Activated CD4-positive, alpha-beta T cell treated with anti-CD3 and anti-CD28 coated beads, Interleukin-2, amount 10 ng/mL, durations not matched to agents 7 days and 5 days (primary cell): ENCODE data around the gene NF2. TPM values are rescaled to one million over a fixed set of nuclear protein-coding genes. Genes with fewer than 3 reads are reported as not detected.

Source experiments
- CTCF ChIA-PET: fragments of 350-600 bp; sonication (Branson Sonifier 250); formaldehyde crosslinking; loops from one replicate; lab custom pipeline; 2021; ENCODE audit warnings: antibody characterized with exemption; lab: Charles Lee
- POLR2A ChIA-PET: fragments of 350-600 bp; sonication (Branson Sonifier 250); formaldehyde crosslinking; loops from one replicate; lab custom pipeline; 2021; ENCODE audit warnings: antibody characterized with exemption; lab: Charles Lee
- DNase-seq: peaks from one replicate; pipeline ENCODE4 v3.0.0-alpha.2; 2020
- H3K27ac Mint-ChIP-seq: one replicate; pipeline ENCODE4 v1.8.0; 2021; ENCODE audit warnings: mild to moderate bottlenecking, moderate library complexity, mixed read lengths
- H3K27me3 Mint-ChIP-seq: one replicate; pipeline ENCODE4 v1.8.0; 2021; ENCODE audit warnings: mixed read lengths
- H3K36me3 Mint-ChIP-seq: one replicate; pipeline ENCODE4 v1.8.0; 2021; ENCODE audit warnings: low read depth, mixed read lengths
- H3K4me1 Mint-ChIP-seq: one replicate; pipeline ENCODE4 v1.8.0; 2021; ENCODE audit warnings: mixed read lengths
- H3K4me3 Mint-ChIP-seq: one replicate; pipeline ENCODE4 v1.8.0; 2021; ENCODE audit warnings: mild to moderate bottlenecking, moderate library complexity, mixed read lengths
- H3K9me3 Mint-ChIP-seq: one replicate; pipeline ENCODE4 v1.8.0; 2021; ENCODE audit warnings: mixed read lengths
- total RNA-seq, 2 experiments: library from RNA; stranded (reverse); gene quantifications; one replicate each; pipeline ENCODE4 v1.2.3, GENCODE V29; 2021

NF2 gene
- total RNA-seq, 2 experiments from 2014 or later: 56.7 to 57.2 TPM

- H3K36me3 Mint-ChIP-seq: peaks cover 6% of the 10 kb centered on the region
- DNase-seq: no peak
- no peak overlapping the region for H3K27ac Mint-ChIP-seq
- ChIA-PET POLR2A (no interaction called here), CTCF (interaction anchor here (1.0 to 1.8 kb wide), 3 partner anchors 10 to 125 kb away, joined by 3 to 7 read pairs (median 3); no protein-coding TSS in a partner anchor)
- no peaks in the 10 kb centered on the region for H3K4me1 Mint-ChIP-seq
- no peak overlapping the region for H3K4me3 Mint-ChIP-seq
- H3K27me3 Mint-ChIP-seq: no peaks in the 10 kb centered on the region
- no peaks in the 10 kb centered on the region for H3K9me3 Mint-ChIP-seq
Observed at GRCh38 chr22:29690476-29690875, 87.0 kb downstream of the NF2 start.

- no peak overlapping the region for H3K4me3 Mint-ChIP-seq
- no peaks in the 10 kb centered on the region for H3K27me3 Mint-ChIP-seq
- ChIA-PET POLR2A (interaction anchor here (0.6 kb wide), 1 partner anchor 9 kb away, joined by 3 read pairs; no protein-coding TSS in a partner anchor), CTCF (interaction anchor here (1.0 to 1.5 kb wide), 2 partner anchors 11 to 397 kb away, joined by 3 to 4 read pairs; no protein-coding TSS in a partner anchor)
- DNase-seq: no peak
- H3K4me1 Mint-ChIP-seq: no peaks in the 10 kb centered on the region
- H3K36me3 Mint-ChIP-seq: peaks cover 4% of the 10 kb centered on the region
- H3K9me3 Mint-ChIP-seq: no peaks in the 10 kb centered on the region
- H3K27ac Mint-ChIP-seq: peak overlapping the region; percentile 9
Observed at GRCh38 chr22:29691636-29692326, 88.3 kb downstream of the NF2 start.

DNA sequence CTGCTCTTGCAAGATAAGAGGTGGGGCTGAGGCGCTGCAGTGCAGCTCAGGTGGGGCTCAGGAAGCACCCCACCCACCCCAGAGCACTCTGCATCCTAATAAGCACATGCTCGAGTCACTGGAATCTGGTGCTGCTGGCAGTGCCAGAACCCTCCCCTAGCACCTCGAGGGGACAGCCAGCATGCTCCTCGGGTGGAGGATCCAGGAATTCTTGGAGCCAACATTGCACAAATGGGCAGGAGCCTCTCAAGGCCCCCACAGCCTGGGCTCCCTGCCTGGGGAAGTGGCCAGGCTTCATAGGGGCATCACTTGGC lies 88.9 kb downstream of the NF2 start:
- Mint-ChIP-seq H3K4me1 (no peaks in the 10 kb centered on the region), H3K4me3 (no peak overlapping the region), H3K9me3 (no peaks in the 10 kb centered on the region), H3K27ac (peak overlapping the region; percentile 9), H3K27me3 (no peaks in the 10 kb centered on the region), H3K36me3 (peaks cover 4% of the 10 kb centered on the region)
- DNase-seq: no peak
- CTCF ChIA-PET: interaction anchor here (1.0 to 1.5 kb wide), 2 partner anchors 10 to 18 kb away, joined by 3 to 4 read pairs; no protein-coding TSS in a partner anchor
- POLR2A ChIA-PET: no interaction called here

- H3K27ac Mint-ChIP-seq: no peak overlapping the region
- POLR2A ChIA-PET: no interaction called here
- no peak for DNase-seq
- H3K27me3 Mint-ChIP-seq: no peaks in the 10 kb centered on the region
- H3K4me3 Mint-ChIP-seq: no peak overlapping the region
- H3K4me1 Mint-ChIP-seq: no peaks in the 10 kb centered on the region
- H3K9me3 Mint-ChIP-seq: no peaks in the 10 kb centered on the region
- CTCF ChIA-PET: interaction anchor here (0.6 to 1.7 kb wide), 5 partner anchors 8 to 116 kb away, joined by 3 to 4 read pairs (median 3); no protein-coding TSS in a partner anchor
- peaks cover 4% of the 10 kb centered on the region for H3K36me3 Mint-ChIP-seq
Observed at GRCh38 chr22:29693161-29693560, 89.7 kb downstream of the NF2 start.

GRCh38 chr22:29693671-29694070 lies 90.2 kb downstream of the NF2 start:
- Mint-ChIP-seq H3K4me1 (no peaks in the 10 kb centered on the region), H3K36me3 (peaks cover 4% of the 10 kb centered on the region), H3K27me3 (no peaks in the 10 kb centered on the region), H3K27ac (no peak overlapping the region), H3K4me3 (no peak overlapping the region), H3K9me3 (no peaks in the 10 kb centered on the region)
- ChIA-PET CTCF (interaction anchor here (0.6 to 1.7 kb wide), 4 partner anchors 9 to 116 kb away, joined by 3 to 4 read pairs (median 3); no protein-coding TSS in a partner anchor), POLR2A (no interaction called here)
- DNase-seq: no peak

DNA sequence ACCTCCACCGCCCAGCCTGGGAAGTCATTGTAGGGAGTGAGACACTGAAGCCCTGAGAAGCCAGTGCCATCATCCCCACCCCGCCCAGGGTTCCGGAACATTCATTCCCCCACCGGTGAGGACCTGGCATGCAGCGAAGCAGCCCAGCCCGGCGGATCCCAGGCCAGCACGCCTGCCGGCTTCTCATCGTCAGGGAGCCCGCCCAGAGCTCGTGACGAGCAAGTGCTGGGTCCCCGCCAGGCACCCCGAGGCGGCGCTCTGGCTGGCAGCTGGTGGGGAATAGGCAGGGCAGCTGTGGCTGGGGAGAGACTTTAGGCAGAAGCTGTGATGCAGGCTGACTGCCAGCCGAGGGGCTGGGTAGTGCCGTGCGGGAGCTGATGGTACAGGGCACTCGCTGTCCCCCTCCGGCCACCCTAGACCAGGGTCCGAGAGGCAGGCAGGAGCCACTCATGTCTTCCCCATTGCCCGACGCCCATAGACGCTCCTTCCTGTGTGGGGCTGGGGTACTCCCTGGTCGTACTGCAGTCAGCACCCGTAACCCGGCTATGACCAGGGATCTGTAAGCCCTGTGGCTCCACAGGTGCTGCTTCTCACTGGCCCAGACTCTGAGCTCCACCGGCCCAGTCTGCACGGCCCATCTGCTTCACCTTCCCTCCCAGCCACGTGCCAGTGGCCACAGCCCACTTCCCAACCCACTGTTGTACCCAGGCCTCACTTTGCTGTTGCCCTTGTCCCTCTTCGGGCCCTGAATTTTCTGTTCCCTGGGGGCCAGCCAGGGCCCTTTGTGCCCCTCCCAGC lies 91.9 kb downstream of the NF2 start:
- Mint-ChIP-seq H3K9me3 (no peaks in the 10 kb centered on the region), H3K27ac (no peak overlapping the region), H3K4me1 (peaks cover under 1% of the 10 kb centered on the region), H3K4me3 (no peak overlapping the region), H3K27me3 (no peaks in the 10 kb centered on the region), H3K36me3 (peaks cover 4% of the 10 kb centered on the region)
- ChIA-PET CTCF (interaction anchor here (0.7 to 1.0 kb wide), 2 partner anchors 23 to 75 kb away, joined by 3 to 5 read pairs; no protein-coding TSS in a partner anchor), POLR2A (no interaction called here)
- no peak for DNase-seq

DNA sequence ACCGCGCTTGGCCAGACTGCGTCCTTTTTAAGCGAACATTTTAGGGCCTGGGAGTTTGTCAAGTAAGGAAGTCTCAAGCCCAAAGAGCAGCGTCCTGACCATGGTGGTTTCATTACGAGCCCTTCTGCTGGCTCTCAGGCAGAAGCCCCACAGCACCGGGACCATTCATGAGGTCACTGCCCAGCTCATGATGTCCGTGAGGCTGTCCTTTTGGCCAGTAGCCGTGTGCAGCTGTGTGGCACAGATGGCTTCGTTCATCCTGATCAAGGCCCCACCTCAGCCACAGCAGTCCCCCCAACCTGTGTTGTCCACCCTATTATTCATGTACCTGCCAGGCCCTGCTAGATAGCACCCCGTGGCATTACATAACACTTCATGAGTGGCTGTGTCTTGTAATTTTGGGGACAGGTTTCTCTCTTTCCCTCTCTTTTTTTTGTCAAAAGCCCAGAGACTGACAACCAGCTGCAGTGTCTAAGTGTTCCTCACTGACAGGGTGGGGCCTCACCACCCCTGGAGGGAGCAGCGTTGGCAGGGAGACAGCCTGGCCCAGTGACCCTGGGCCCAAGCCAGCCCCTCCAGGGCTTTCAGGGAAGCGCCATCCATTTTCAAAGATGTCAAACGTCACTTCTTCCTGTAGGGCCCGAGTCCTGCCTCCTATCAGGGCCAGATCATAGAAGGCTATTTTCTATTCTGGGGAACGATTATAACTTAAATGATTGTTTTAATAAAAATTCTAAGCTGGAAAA lies 94.6 kb downstream of the NF2 start:
- H3K36me3 Mint-ChIP-seq: peaks cover 4% of the 10 kb centered on the region
- H3K27ac Mint-ChIP-seq: no peak overlapping the region
- ChIA-PET POLR2A (no interaction called here), CTCF (no interaction called here)
- peaks cover 2% of the 10 kb centered on the region for H3K27me3 Mint-ChIP-seq
- H3K9me3 Mint-ChIP-seq: no peaks in the 10 kb centered on the region
- DNase-seq: no peak
- H3K4me1 Mint-ChIP-seq: peaks cover 18% of the 10 kb centered on the region
- no peak overlapping the region for H3K4me3 Mint-ChIP-seq

DNA sequence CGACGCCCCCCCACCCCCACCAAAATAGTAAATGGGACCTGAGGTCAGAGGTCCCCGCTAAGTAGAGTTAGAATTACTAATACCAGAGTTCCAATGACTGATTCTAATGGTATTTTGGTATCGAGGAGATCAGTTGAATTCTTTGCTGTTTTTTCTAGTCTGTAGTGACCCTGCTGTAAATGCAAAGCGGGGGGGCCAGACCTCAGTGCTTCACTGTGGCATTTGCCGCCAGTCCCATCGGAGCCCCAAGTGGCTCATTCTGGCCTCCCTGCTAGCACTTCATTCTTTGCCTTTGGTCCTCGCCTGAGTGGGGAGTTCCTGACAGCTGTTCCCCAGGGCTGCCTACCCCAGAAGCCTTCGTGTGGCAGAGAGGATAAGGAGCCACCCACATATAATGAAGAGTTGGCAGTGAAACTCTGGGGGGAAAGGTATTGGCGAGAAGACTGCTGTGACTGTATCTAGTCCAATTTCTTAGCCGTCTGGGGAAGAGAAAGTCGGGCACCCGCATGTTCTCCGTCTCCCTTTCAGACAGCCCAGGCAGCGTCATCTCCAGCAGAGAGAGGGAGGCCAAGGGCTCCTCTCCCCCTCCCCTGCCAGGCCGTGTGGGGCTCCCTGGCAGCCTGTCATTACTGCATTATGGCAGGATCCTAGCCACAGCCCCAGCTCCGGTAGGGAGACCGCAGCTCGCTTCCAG lies 96.9 kb downstream of the NF2 start:
- H3K36me3 Mint-ChIP-seq: no peaks in the 10 kb centered on the region
- H3K9me3 Mint-ChIP-seq: no peaks in the 10 kb centered on the region
- ChIA-PET POLR2A (no interaction called here), CTCF (no interaction called here)
- peak overlapping the region; percentile 9 for H3K27ac Mint-ChIP-seq
- H3K4me1 Mint-ChIP-seq: peaks cover 18% of the 10 kb centered on the region
- no peak overlapping the region for H3K4me3 Mint-ChIP-seq
- peaks cover 4% of the 10 kb centered on the region for H3K27me3 Mint-ChIP-seq
- no peak for DNase-seq

- Mint-ChIP-seq H3K4me3 (no peak overlapping the region), H3K9me3 (no peaks in the 10 kb centered on the region), H3K27me3 (peaks cover 4% of the 10 kb centered on the region), H3K4me1 (peaks cover 18% of the 10 kb centered on the region), H3K36me3 (no peaks in the 10 kb centered on the region), H3K27ac (peak overlapping the region; percentile 9)
- no peak for DNase-seq
- ChIA-PET CTCF (interaction anchor here (1.2 kb wide), 1 partner anchor 15 kb away, joined by 3 read pairs; no protein-coding TSS in a partner anchor), POLR2A (interaction anchor here (0.6 kb wide), 1 partner anchor 9 kb away, joined by 3 read pairs; no protein-coding TSS in a partner anchor)
Observed at GRCh38 chr22:29700900-29701154, 97.4 kb downstream of the NF2 start.

DNA sequence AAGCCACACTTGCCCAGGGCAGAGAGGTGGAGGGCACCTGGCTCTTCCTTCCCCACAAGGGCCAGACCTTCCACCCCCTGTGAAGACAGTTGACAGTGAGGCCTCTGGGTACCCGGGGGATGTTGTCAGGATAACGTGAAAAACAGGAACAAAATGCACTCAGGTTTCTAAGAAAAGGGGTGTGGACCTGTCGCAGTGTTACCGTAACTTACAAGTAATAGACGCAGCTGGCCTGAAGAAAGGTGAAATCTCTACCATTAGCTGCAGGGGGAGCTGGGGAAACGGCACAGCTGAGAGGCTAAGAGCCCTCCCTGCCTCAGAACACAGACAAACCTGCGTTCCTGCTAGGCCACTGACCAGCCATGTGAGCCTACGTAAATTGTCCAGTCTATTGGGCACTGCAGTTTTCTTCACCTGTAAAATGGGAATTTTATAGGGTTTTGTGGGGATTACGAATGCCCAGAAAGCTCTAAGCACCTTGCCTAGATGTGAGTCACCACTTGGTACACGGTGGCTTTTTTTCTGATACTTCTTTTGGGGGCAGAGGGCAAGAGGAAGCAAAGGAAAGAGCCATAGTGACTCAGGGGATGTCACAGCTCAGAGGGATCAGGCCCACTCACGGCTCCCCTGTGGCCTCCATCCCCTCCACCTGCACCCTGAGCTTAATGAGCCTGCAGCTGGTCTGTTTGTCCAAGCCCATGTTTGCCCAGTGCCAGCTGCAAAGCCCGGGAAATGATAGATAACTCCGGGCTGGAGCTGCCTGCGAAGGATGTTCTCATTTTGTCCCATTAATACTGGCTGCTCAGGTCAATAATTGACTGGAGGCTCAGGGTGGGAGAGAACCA lies 97.9 kb downstream of the NF2 start:
- Mint-ChIP-seq H3K36me3 (no peaks in the 10 kb centered on the region), H3K4me1 (peaks cover 18% of the 10 kb centered on the region), H3K9me3 (no peaks in the 10 kb centered on the region), H3K4me3 (no peak overlapping the region), H3K27me3 (peaks cover 4% of the 10 kb centered on the region), H3K27ac (peak overlapping the region; percentile 68)
- DNase-seq: peak; percentile 42
- ChIA-PET CTCF (interaction anchor here (0.5 to 1.2 kb wide), 2 partner anchors 15 to 241 kb away, joined by 3 read pairs; no protein-coding TSS in a partner anchor), POLR2A (interaction anchor here (0.6 kb wide), 1 partner anchor 10 kb away, joined by 3 read pairs; no protein-coding TSS in a partner anchor)
